Left ventricle myocardium inferior (tissue), 1 donor: ENCODE measurements around the gene EIF2B5. TPM values are rescaled to one million over a fixed set of nuclear protein-coding genes. Genes with fewer than 3 reads are reported as not detected.
A peak's percentile ranks its signal among the peaks of the same experiment; 100 is the strongest.

Experiments used
- DNase-seq: peaks from one replicate; pipeline ENCODE4 v3.0.0-alpha.2; 2020
- H3K27ac ChIP-seq: fragments of 200-600 bp; replicated peaks from 2 replicates; pipeline ENCODE4 v1.8.0; 2021
- H3K27me3 ChIP-seq: fragments of 200-600 bp; 2 replicates; pipeline ENCODE4 v1.8.0; 2021; ENCODE audit warnings: low read depth
- H3K36me3 ChIP-seq: fragments of 200-600 bp; 2 replicates; pipeline ENCODE4 v1.8.0; 2021
- H3K4me1 ChIP-seq: fragments of 200-600 bp; 2 replicates; pipeline ENCODE4 v1.8.0; 2021
- H3K4me3 ChIP-seq: fragments of 200-600 bp; 2 replicates; pipeline ENCODE4 v1.8.0; 2021; ENCODE audit warnings: mild to moderate bottlenecking, moderate library complexity
- H3K9me3 ChIP-seq: fragments of 200-600 bp; replicated peaks from 2 replicates; pipeline ENCODE4 v1.8.0; 2021
- intact Hi-C: fragments of 100-400 bp; cut with micrococcal nuclease; formaldehyde crosslinking; loops from one replicate; pipeline ENCODE4 v1.11.0; 2022
- total RNA-seq: library from RNA; stranded (reverse); fragmentation: NEBNext Ultra II Directional; extraction: Animal tissue kit (Norgen Biotek cat#: 25700); gene quantifications from one replicate; pipeline ENCODE4 v1.2.1, GENCODE V29; 2021
- TF ChIP-seq, protein P1 (sequence below): fragments of 200-600 bp; IDR thresholded peaks from 2 replicates; pipeline ENCODE4 v1.8.0; 2021; ENCODE audit warnings: antibody characterized with exemption, mild to moderate bottlenecking, borderline replicate concordance
- donor health status: DM: no; HTN: yes; CAD: no; lungs with severe emphysema.

The EIF2B5 gene
- total RNA-seq, 1 donor from 2014 or later = 32.1 TPM

DNA sequence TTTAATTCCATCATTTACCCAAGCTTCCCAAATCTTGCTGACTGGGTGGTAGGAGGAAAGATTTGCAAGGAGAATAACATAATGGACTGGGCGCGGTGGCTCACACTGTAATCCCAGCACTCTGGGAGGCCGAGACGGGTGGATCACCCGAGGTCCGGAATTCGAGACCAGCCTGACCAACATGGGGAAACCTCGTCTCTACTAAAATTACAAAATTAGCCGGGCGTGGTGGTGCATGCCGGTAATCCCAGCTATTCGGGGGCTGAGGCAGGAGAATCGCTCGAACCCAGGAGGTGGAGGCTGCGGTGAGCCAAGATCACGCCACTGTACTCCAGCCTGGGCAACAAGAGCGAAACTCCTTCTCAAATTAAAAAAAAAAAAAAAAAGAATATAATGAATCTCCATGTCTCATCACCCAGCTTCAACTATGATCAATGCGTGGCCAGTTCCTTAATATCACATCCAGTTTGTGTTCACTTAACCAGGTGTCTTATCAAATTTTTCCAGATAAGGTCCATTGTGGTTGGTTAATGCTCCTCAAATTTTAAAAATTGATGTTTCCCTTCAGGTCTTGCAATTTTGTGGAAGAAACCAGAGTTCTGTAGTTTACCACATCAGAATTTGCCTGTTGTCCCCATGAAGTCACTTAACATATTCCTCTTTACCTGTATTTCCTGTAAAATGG lies 49.5 kb downstream of the EIF2B5 start:
- DNase-seq = no peak
- peaks cover 73% of the 10 kb centered on the region for H3K36me3 ChIP-seq
- H3K9me3 ChIP-seq = no peaks in the 10 kb centered on the region
- peak overlapping the region; percentile 79 for H3K4me3 ChIP-seq
- TF ChIP-seq, protein P1, sequence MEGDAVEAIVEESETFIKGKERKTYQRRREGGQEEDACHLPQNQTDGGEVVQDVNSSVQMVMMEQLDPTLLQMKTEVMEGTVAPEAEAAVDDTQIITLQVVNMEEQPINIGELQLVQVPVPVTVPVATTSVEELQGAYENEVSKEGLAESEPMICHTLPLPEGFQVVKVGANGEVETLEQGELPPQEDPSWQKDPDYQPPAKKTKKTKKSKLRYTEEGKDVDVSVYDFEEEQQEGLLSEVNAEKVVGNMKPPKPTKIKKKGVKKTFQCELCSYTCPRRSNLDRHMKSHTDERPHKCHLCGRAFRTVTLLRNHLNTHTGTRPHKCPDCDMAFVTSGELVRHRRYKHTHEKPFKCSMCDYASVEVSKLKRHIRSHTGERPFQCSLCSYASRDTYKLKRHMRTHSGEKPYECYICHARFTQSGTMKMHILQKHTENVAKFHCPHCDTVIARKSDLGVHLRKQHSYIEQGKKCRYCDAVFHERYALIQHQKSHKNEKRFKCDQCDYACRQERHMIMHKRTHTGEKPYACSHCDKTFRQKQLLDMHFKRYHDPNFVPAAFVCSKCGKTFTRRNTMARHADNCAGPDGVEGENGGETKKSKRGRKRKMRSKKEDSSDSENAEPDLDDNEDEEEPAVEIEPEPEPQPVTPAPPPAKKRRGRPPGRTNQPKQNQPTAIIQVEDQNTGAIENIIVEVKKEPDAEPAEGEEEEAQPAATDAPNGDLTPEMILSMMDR = no peak
- H3K27me3 ChIP-seq = no peaks in the 10 kb centered on the region
- intact Hi-C loops = loop anchor here (10.0 kb wide), 1 partner anchor 60 kb away; the partner anchor contains the start of genes ALG3 and EEF1AKMT4
- peaks cover 39% of the 10 kb centered on the region for H3K4me1 ChIP-seq
- peak overlapping the region; percentile 95 for H3K27ac ChIP-seq

DNA sequence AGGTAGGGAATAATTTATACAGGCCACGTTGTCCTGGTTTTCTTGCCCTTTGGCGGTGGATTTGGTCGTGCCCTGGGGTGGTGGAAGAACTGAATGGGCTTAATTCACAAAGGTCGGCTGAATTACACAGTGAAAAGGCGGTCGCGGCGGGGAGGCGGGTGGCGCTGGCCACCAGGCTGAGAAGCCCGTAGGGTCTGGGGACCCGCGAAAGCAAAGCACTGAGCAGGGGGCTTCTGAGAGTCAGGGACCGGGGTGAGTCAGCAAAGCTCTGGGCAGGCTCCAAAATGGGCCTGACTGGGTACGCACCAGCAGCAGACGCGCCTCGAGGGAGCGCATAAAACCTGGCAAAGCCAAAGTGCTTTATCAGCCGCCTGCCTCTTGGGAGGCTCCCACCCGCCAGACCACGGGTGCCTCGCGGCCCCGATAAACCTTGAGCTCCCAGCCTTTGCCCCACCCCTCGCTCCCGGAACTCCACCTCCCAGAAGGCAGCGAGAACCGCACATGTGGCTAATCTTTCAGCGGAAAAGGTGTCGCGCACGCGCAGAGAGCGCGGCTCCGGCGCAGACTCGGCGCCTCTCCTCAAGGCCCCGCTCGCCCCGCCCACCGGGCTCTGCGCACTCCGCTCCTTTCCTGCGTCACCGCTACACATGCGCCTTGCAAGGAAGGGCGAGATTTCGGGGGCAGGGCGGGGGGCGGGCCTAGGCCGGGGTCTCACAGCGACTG lies 50.5 kb downstream of the EIF2B5 start:
- intact Hi-C loops = loop anchor here (10.0 kb wide), 1 partner anchor 59 kb away; the partner anchor contains the start of genes ALG3 and EEF1AKMT4

DNA sequence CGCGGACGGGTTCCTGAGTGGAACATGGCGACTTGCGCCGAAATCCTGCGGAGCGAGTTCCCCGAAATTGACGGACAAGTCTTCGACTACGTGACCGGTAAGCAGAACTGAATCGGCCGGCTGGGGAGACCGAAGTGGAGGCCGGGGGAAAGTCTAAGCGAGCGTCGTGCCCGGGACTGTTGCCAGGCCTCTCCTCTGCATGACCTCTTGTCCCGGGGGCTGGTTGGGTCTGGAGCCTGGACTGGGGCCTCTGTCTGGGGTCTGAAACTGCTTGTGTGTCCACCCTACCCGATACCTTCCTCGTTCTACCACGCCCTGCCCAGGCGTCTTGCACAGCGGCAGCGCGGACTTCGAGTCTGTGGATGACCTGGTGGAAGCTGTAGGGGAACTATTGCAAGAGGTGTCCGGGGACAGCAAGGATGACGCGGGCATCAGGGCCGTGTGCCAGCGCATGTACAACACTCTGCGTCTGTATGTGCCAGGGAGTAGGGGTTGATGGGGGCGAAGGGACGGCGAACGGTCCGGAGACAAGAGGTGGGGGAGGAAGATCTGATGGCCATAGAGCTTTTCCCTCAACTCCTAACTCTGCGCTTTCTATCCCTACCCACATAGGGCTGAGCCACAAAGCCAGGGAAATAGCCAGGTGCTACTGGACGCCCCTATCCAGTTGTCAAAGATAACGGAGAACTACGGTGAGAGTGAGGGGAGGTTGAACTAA lies 51.2 kb downstream of the EIF2B5 start, which contains the start of gene ABCF3:
ABCF3 (plus strand) TSS at position 16 of the 718 bp plus-strand sequence; CDS start at position 25, 9 bp downstream.
- H3K27me3 ChIP-seq = no peaks in the 10 kb centered on the region
- intact Hi-C loops = loop anchor here (10.0 kb wide), 1 partner anchor 58 kb away; the partner anchor contains the start of genes ALG3 and EEF1AKMT4
- H3K36me3 ChIP-seq = peaks cover 73% of the 10 kb centered on the region
- H3K4me3 ChIP-seq = peak within 1 kb of the TSS; percentile 79
- TF ChIP-seq, protein P1 = no peak
- peak; percentile 46 for DNase-seq
- no peaks in the 10 kb centered on the region for H3K9me3 ChIP-seq
- peaks cover 39% of the 10 kb centered on the region for H3K4me1 ChIP-seq
- peak within 1 kb of the TSS; percentile 95 for H3K27ac ChIP-seq

More for the DNA sequence above, 50.5 kb downstream of the EIF2B5 start:
- Histone ChIP-seq H3K9me3 (no peaks in the 10 kb centered on the region), H3K4me3 (peak overlapping the region; percentile 79), H3K27me3 (no peaks in the 10 kb centered on the region), H3K36me3 (peaks cover 73% of the 10 kb centered on the region), H3K27ac (peak overlapping the region; percentile 95), H3K4me1 (peaks cover 39% of the 10 kb centered on the region)
- TF ChIP-seq, protein P1 = no peak
- DNase-seq = peak; percentile 100

DNA sequence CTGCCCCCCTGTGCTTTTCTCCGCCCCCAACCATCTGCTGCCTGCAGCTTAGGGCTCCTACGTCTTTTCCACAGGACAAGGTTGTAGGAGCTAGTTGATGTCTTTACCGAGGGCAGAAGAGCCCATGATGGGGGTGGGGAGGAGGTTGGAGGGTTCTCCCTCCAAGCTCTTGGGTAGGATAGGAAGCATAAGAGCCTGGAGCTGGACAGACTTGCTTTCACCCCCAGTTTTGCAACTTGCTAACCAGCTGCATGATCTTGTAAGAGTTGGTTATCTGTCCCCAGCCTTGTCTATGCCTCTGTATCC lies 51.7 kb downstream of the EIF2B5 start:
- H3K4me3 ChIP-seq = peak overlapping the region; percentile 79
- peaks cover 73% of the 10 kb centered on the region for H3K36me3 ChIP-seq
- no peaks in the 10 kb centered on the region for H3K9me3 ChIP-seq
- intact Hi-C loops = loop anchor here (10.0 kb wide), 1 partner anchor 58 kb away; the partner anchor contains the start of genes ALG3 and EEF1AKMT4
- no peak for DNase-seq
- TF ChIP-seq, protein P1 = no peak
- H3K27me3 ChIP-seq = no peaks in the 10 kb centered on the region
- H3K4me1 ChIP-seq = peaks cover 39% of the 10 kb centered on the region
- H3K27ac ChIP-seq = peak overlapping the region; percentile 95

- H3K36me3 ChIP-seq = peaks cover 73% of the 10 kb centered on the region
- H3K27me3 ChIP-seq = no peaks in the 10 kb centered on the region
- DNase-seq = no peak
- TF ChIP-seq, protein P1 = no peak
- no peak overlapping the region for H3K27ac ChIP-seq
- intact Hi-C loops = loop anchor here (10.0 kb wide), 1 partner anchor 57 kb away; the partner anchor contains the start of genes ALG3 and EEF1AKMT4
- H3K9me3 ChIP-seq = no peaks in the 10 kb centered on the region
- H3K4me1 ChIP-seq = peaks cover 39% of the 10 kb centered on the region
- peak overlapping the region; percentile 79 for H3K4me3 ChIP-seq
Measured at GRCh38 chr3:184188080-184188479, 52.9 kb downstream of the EIF2B5 start.
